ENCODE data around the gene CACNG5.

Gene CACNG5

GRCh38 chr17:66847704-66848103 is 12.8 kb downstream of the CACNG5 start:
- CTCF ChIA-PET, result interaction anchor here (0.5 kb wide), 1 partner anchor 593 kb away, joined by 3 read pairs; no protein-coding TSS in a partner anchor

GRCh38 chr17:66848496-66848895 is 13.6 kb downstream of the CACNG5 start:
- Histone ChIP-seq H3K36me3 (ENCODE audit: control insufficient read depth in 2 of 2, insufficient read depth in 1 of 2, low read length in 2 of 2) (no peaks in the 10 kb centered on the region), H3K4me1 (ENCODE audit: control insufficient read depth, insufficient read depth, low read length) (no peaks in the 10 kb centered on the region), H3K27ac (ENCODE audit: extremely low read depth, low read depth, low read length) (no peak overlapping the region), H3K9me3 (ENCODE audit: control insufficient read depth, insufficient read depth, low read depth, low read length) (no peaks in the 10 kb centered on the region), H3K4me3 (ENCODE audit: low read depth, low read length) (no peak overlapping the region)
- no peak for TF ChIP-seq ZNF280D (tag by site-specific recombination; IDR thresholded peaks at IDR 0.05)
- no peak for TF ChIP-seq ZNF776 (tag by site-specific recombination; IDR thresholded peaks at IDR 0.05; ENCODE audit: borderline replicate concordance)
- no peak for TF ChIP-seq KLF8 (tag by site-specific recombination; IDR thresholded peaks at IDR 0.05)
- TF ChIP-seq KLF17 (tag by site-specific recombination; IDR thresholded peaks at IDR 0.05), result no peak
- ChIA-PET CTCF (no interaction called here), POLR2A (no interaction called here)

More at GRCh38 chr17:66847704-66848103, 12.8 kb downstream of the CACNG5 start:
- no peak for TF ChIP-seq ZBTB26 (tag by site-specific recombination; optimal IDR thresholded peaks at IDR 0.05)
- peak; percentile 80 for TF ChIP-seq REST (tag by site-specific recombination; IDR thresholded peaks at IDR 0.05)
- no peak for TF ChIP-seq ZNF416 (tag by site-specific recombination; IDR thresholded peaks at IDR 0.05)
- H3K4me3 ChIP-seq (ENCODE audit: low read depth, low read length), result no peak overlapping the region
- no peaks in the 10 kb centered on the region for H3K9me3 ChIP-seq (ENCODE audit: control insufficient read depth, insufficient read depth, low read depth, low read length)
- no peaks in the 10 kb centered on the region for H3K4me1 ChIP-seq (ENCODE audit: control insufficient read depth, insufficient read depth, low read length)
- H3K27ac ChIP-seq (ENCODE audit: extremely low read depth, low read depth, low read length), result no peak overlapping the region
- POLR2A ChIA-PET, result no interaction called here
- no peaks in the 10 kb centered on the region for H3K36me3 ChIP-seq (ENCODE audit: control insufficient read depth in 2 of 2, insufficient read depth in 1 of 2, low read length in 2 of 2)

- H3K4me1 ChIP-seq (ENCODE audit: control insufficient read depth, insufficient read depth, low read length), result no peaks in the 10 kb centered on the region
- no peaks in the 10 kb centered on the region for H3K9me3 ChIP-seq (ENCODE audit: control insufficient read depth, insufficient read depth, low read depth, low read length)
- H3K36me3 ChIP-seq (ENCODE audit: control insufficient read depth in 2 of 2, insufficient read depth in 1 of 2, low read length in 2 of 2), result no peaks in the 10 kb centered on the region
- ChIA-PET CTCF (no interaction called here), POLR2A (no interaction called here)
- H3K27ac ChIP-seq (ENCODE audit: extremely low read depth, low read depth, low read length), result no peak overlapping the region
- no peak overlapping the region for H3K4me3 ChIP-seq (ENCODE audit: low read depth, low read length)
- no peak for TF ChIP-seq ZNF530 (tag by site-specific recombination; IDR thresholded peaks at IDR 0.05; ENCODE audit: low read depth)
- no peak for TF ChIP-seq ZNF248 (tag by site-specific recombination; IDR thresholded peaks at IDR 0.05)
- no peak for TF ChIP-seq KLF7 (tag by site-specific recombination; IDR thresholded peaks at IDR 0.05; ENCODE audit: borderline replicate concordance)
- no peak for TF ChIP-seq AEBP2 (tag by site-specific recombination; IDR thresholded peaks at IDR 0.05; ENCODE audit: borderline replicate concordance)
- TF ChIP-seq ZBTB10 (tag by site-specific recombination; IDR thresholded peaks at IDR 0.05), result no peak
- TF ChIP-seq ZNF488 (tag by site-specific recombination; IDR thresholded peaks at IDR 0.05), result no peak
- TF ChIP-seq ZNF23 (tag by site-specific recombination; IDR thresholded peaks at IDR 0.05; ENCODE audit: borderline replicate concordance), result no peak
Measured at GRCh38 chr17:66849032-66849655, 14.2 kb downstream of the CACNG5 start.
